Upper lobe of left lung (tissue), 6 donors: Measurements from ENCODE around the gene ZBTB5. TPM values are rescaled to one million over a fixed set of nuclear protein-coding genes. Genes with fewer than 3 reads are reported as not detected.

Experiments used
- ATAC-seq, 2 donors: fragments of 200-7000 bp; cut with Tn5 transposase; one replicate each; pipeline ENCODE4 v1.9.1; 2022; ENCODE audit warnings: mild to moderate bottlenecking in 2 of 2, moderate library complexity in 2 of 2; ENCODE audit not compliant: low FRiP score in 2 of 2
- DNase-seq, 2 donors: peaks; one replicate each; pipeline ENCODE4 v3.0.0-alpha.2; 2019 to 2020
- H3K27ac ChIP-seq, 4 donors: fragments of 200-600 bp; sonication (generic); one replicate each; pipeline ENCODE4 v1.5.1; 2016 to 2019
- H3K27me3 ChIP-seq, 4 donors: fragments of 200-600 bp; sonication (generic); one replicate each; pipeline ENCODE4 v1.5.1; 2017 to 2019
- H3K36me3 ChIP-seq, 4 donors: fragments of 200-600 bp; sonication (generic); one replicate each; pipeline ENCODE4 v1.5.1; 2016 to 2019
- H3K4me1 ChIP-seq, 4 donors: fragments of 200-600 bp; sonication (generic); one replicate each; pipeline ENCODE4 v1.5.1; 2018 to 2019
- H3K4me3 ChIP-seq, 4 donors: fragments of 200-600 bp; sonication (generic); one replicate each; pipeline ENCODE4 v1.5.1; 2017 to 2019; ENCODE audit warnings: mild to moderate bottlenecking in 2 of 4, moderate library complexity in 1 of 4
- H3K9me3 ChIP-seq, 4 donors: fragments of 200-600 bp; sonication (generic); one replicate each; pipeline ENCODE4 v1.5.1; 2018 to 2019
- EP300 ChIP-seq, 4 donors: sonication (generic); formaldehyde crosslinking; IDR thresholded peaks; one replicate each; pipeline ENCODE4 v1.5.1; 2017; ENCODE audit warnings: antibody characterized with exemption in 4 of 4, control low read depth in 2 of 4
- POLR2A ChIP-seq, 4 donors: fragments of 450-650 bp; IDR thresholded peaks; one replicate each; pipeline ENCODE4 v1.5.1; 2016 to 2017; ENCODE audit warnings: antibody characterized with exemption in 4 of 4, mild to moderate bottlenecking in 2 of 4
- POLR2AphosphoS5 ChIP-seq, 2 donors: sonication (generic); formaldehyde crosslinking; IDR thresholded peaks; one replicate each; pipeline ENCODE4 v1.5.1; 2017; ENCODE audit warnings: antibody characterized with exemption in 2 of 2
- WGBS, 2 donors: methylation state at CpG; one replicate each; pipeline ENCODE4 v1.1.5; 2017 to 2018; 5-methylcytosine and 5-hydroxymethylcytosine counted together
- total RNA-seq, 6 donors: library from RNA; depleted of rRNA in 4 of 6; stranded (reverse); fragments of >200 nt in 4 of 6; gene quantifications; one replicate each; pipeline versions ENCODE4 v1.1.0 to v1.2.1, GENCODE V29; 2016 to 2021
- TF ChIP-seq, protein P1 (sequence below), 6 experiments: fragments of 450-650 bp in 4 of 6; fragments of 200-600 bp in 2 of 6; sonication (generic) in 2 of 6; IDR thresholded peaks; one replicate each; pipeline ENCODE4 v1.5.1; 2016 to 2019; ENCODE audit warnings: antibody characterized with exemption in 6 of 6
- donor health status: DM: no; HTN: no; CAD: no; lungs with moderate emphysema.
- donor health status: DM: no; HTN: yes; CAD: no; lungs with severe emphysema.

Gene ZBTB5
- total RNA-seq, 6 donors from 2014 or later: 7.9 to 15.0 (median 10.0) TPM

DNA sequence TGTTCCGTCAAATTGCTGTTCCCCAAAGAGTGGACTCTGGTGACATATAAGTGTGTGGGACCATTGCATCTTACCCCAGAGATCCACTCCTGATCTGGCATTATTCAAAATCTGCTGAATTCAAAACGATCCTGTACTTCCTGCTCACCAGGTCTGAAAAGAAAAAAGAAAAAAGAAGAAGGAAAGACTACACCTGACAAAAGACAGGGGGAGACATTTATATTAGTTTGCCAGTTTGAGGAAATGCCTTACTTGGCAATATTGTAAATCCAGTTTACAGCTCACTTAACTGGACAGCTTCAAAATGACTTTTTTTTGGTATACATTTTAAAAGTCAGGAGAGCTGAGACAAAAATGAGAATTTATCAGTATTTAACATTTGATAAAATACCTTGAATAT lies 57.8 kb downstream of the ZBTB5 start:
- 59 to 63% methylated on average over 2 of the region's 2 CpGs for WGBS, 2 donors
- DNase-seq (no peak), ATAC-seq (no peak)
- no peaks in the 10 kb centered on the region for H3K27me3 ChIP-seq
- no peak overlapping the region for H3K27ac ChIP-seq
- no peak for TF ChIP-seq POLR2A (IDR thresholded peaks at IDR 0.05)
- TF ChIP-seq, protein P1, sequence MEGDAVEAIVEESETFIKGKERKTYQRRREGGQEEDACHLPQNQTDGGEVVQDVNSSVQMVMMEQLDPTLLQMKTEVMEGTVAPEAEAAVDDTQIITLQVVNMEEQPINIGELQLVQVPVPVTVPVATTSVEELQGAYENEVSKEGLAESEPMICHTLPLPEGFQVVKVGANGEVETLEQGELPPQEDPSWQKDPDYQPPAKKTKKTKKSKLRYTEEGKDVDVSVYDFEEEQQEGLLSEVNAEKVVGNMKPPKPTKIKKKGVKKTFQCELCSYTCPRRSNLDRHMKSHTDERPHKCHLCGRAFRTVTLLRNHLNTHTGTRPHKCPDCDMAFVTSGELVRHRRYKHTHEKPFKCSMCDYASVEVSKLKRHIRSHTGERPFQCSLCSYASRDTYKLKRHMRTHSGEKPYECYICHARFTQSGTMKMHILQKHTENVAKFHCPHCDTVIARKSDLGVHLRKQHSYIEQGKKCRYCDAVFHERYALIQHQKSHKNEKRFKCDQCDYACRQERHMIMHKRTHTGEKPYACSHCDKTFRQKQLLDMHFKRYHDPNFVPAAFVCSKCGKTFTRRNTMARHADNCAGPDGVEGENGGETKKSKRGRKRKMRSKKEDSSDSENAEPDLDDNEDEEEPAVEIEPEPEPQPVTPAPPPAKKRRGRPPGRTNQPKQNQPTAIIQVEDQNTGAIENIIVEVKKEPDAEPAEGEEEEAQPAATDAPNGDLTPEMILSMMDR (IDR thresholded peaks at IDR 0.05): no peak
- TF ChIP-seq POLR2AphosphoS5 (IDR thresholded peaks at IDR 0.05): no peak
- TF ChIP-seq EP300 (IDR thresholded peaks at IDR 0.05): no peak
- H3K36me3 ChIP-seq: no peaks in the 10 kb centered on the region
- H3K4me1 ChIP-seq: no peaks in the 10 kb centered on the region
- H3K4me3 ChIP-seq: no peak overlapping the region
- no peaks in the 10 kb centered on the region for H3K9me3 ChIP-seq

DNA sequence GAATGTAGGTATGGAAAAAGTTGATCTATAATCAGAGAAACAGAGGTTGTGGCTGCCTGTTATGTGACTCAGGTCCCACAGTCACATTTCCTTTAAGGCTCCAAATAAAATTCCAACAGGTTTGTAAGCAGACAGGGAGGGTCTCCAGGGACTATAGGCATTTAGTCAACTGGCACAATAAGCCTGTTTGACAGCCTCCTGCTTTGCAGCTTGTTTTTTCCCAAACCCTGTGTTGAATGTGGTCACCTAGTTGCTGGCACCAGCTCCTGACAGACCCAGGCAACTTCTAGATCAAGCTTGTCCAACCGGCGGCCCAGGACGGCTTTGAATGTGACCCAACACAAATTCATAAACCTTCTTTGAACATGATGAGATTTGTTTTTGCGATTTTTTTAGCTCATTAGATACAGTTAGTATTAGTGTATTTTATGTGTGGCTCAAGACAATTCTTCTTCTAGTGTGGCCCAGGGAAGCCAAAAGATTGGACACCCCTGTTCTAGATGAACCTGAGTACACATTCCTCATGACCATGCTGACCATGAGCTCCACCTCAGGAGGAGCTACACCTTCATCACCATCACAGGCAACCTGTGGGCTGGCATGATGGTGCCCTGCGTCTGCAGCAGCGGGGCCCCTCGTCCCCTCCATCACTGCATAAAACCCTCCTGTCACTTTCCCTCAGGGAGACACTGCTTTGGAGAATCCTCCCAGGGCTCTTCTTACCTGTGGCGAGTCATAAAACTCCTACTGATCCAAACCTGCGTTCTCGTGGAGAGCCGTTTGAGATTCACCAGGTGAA lies 58.4 kb downstream of the ZBTB5 start:
- TF ChIP-seq EP300 (IDR thresholded peaks at IDR 0.05): no peak
- no peaks in the 10 kb centered on the region for H3K27me3 ChIP-seq
- WGBS, 2 donors: 95 to 98% methylated on average over 11 of the region's 11 CpGs
- H3K27ac ChIP-seq: no peak overlapping the region
- DNase-seq (no peak), ATAC-seq (no peak)
- H3K4me3 ChIP-seq: no peak overlapping the region
- no peaks in the 10 kb centered on the region for H3K36me3 ChIP-seq
- no peaks in the 10 kb centered on the region for H3K4me1 ChIP-seq
- no peaks in the 10 kb centered on the region for H3K9me3 ChIP-seq

- Histone ChIP-seq H3K9me3 (no peaks in the 10 kb centered on the region), H3K36me3 (no peaks in the 10 kb centered on the region), H3K27me3 (no peaks in the 10 kb centered on the region), H3K4me1 (no peaks in the 10 kb centered on the region), H3K27ac (no peak overlapping the region), H3K4me3 (no peak overlapping the region)
- ATAC-seq (no peak), DNase-seq (no peak)
- TF ChIP-seq, protein P1 (IDR thresholded peaks at IDR 0.05): no peak
- TF ChIP-seq POLR2AphosphoS5 (IDR thresholded peaks at IDR 0.05): no peak
- TF ChIP-seq EP300 (IDR thresholded peaks at IDR 0.05): no peak
- TF ChIP-seq POLR2A (IDR thresholded peaks at IDR 0.05): no peak
- WGBS, 2 donors: 79 to 82% methylated on average over 10 of the region's 10 CpGs
These were observed 59.4 kb downstream of the ZBTB5 start for GRCh38 chr9:37405764-37406380.

GRCh38 chr9:37405350-37405749 lies 59.9 kb downstream of the ZBTB5 start:
- no peak for ATAC-seq
- no peak overlapping the region for H3K27ac ChIP-seq
- no peak overlapping the region for H3K4me3 ChIP-seq
- H3K9me3 ChIP-seq: no peaks in the 10 kb centered on the region
- H3K4me1 ChIP-seq: no peaks in the 10 kb centered on the region
- no peaks in the 10 kb centered on the region for H3K36me3 ChIP-seq
- DNase-seq: no peak
- 47 to 65% methylated on average over 3 of the region's 3 CpGs for WGBS, 2 donors
- H3K27me3 ChIP-seq: no peaks in the 10 kb centered on the region
- TF ChIP-seq POLR2A (IDR thresholded peaks at IDR 0.05) (no peak), EP300 (IDR thresholded peaks at IDR 0.05) (no peak)
- TF ChIP-seq, protein P1 (IDR thresholded peaks at IDR 0.05): no peak

- Histone ChIP-seq H3K9me3 (no peaks in the 10 kb centered on the region), H3K27ac (no peak overlapping the region), H3K27me3 (no peaks in the 10 kb centered on the region), H3K4me3 (no peak overlapping the region), H3K36me3 (no peaks in the 10 kb centered on the region), H3K4me1 (no peaks in the 10 kb centered on the region)
- 87 to 92% methylated on average over 8 to 9 of the region's 9 CpGs for WGBS, 2 donors
- TF ChIP-seq, protein P1 (IDR thresholded peaks at IDR 0.05): no peak
- TF ChIP-seq POLR2A (IDR thresholded peaks at IDR 0.05) (no peak), EP300 (IDR thresholded peaks at IDR 0.05) (no peak), POLR2AphosphoS5 (IDR thresholded peaks at IDR 0.05) (no peak)
- no peak for DNase-seq
- no peak for ATAC-seq
These were observed 60.7 kb downstream of the ZBTB5 start for GRCh38 chr9:37404590-37404989.
